HepG2 (cell line): Measurements from ENCODE around the gene RNASE3. TPM values are rescaled to one million over a fixed set of nuclear protein-coding genes. Genes with fewer than 3 reads are reported as not detected.

Source experiments
- ATF1 ChIP-seq: IDR thresholded peaks from 2 replicates; pipeline ENCODE4 v1.6.1; 2016; ENCODE audit warnings: mild to moderate bottlenecking, control low read depth
- CC2D1A ChIP-seq: sonication (generic); formaldehyde crosslinking; IDR thresholded peaks from 2 replicates; pipeline ENCODE4 v1.8.1; 2023; ENCODE audit warnings: mild to moderate bottlenecking, missing genetic modification reagents
- ESRRA ChIP-seq: sonication (generic); formaldehyde crosslinking; IDR thresholded peaks from 2 replicates; pipeline ENCODE4 v1.5.1; 2020; ENCODE audit warnings: mild to moderate bottlenecking, low read depth, missing genetic modification reagents
- HNRNPL ChIP-seq: fragments of 200-400 bp; formaldehyde crosslinking; IDR thresholded peaks from 2 replicates; pipeline ENCODE4 v1.6.1; 2017; ENCODE audit warnings: mild to moderate bottlenecking, low read depth, low read length
- JUN ChIP-seq: sonication (generic); formaldehyde crosslinking; IDR thresholded peaks from 2 replicates; pipeline ENCODE4 v1.4.0; 2020; ENCODE audit warnings: mild to moderate bottlenecking, missing genetic modification reagents
- SMC3 ChIP-seq: IDR thresholded peaks from 2 replicates; pipeline ENCODE4 v1.6.1; 2011; ENCODE audit warnings: low read length, improper control_type of control experiment
- ZBTB37 ChIP-seq: sonication (generic); formaldehyde crosslinking; IDR thresholded peaks from 2 replicates; pipeline ENCODE4 v1.4.0; 2020; ENCODE audit warnings: mild to moderate bottlenecking, missing genetic modification reagents
- ZBTB40 ChIP-seq, 2 experiments: fragments of 450-650 bp in 1 of 2; sonication (generic) in 1 of 2; formaldehyde crosslinking in 1 of 2; IDR thresholded peaks; 2 replicates each; pipeline versions ENCODE4 v1.6.1 to v1.8.0; 2016 to 2022; ENCODE audit warnings: antibody characterized with exemption in 1 of 2, mild to moderate bottlenecking in 1 of 2, missing genetic modification reagents in 1 of 2
- ZHX2 ChIP-seq, 2 experiments: sonication (generic) in 1 of 2; formaldehyde crosslinking in 1 of 2; IDR thresholded peaks; 2 replicates each; pipeline versions ENCODE4 v1.6.1 to v1.9.0; 2014 to 2022; ENCODE audit warnings: antibody characterized with exemption in 1 of 2, borderline replicate concordance in 1 of 2, inconsistent platforms in 1 of 2, low read depth in 1 of 2, missing genetic modification reagents in 1 of 2
- ZNF382 ChIP-seq: sonication (generic); formaldehyde crosslinking; IDR thresholded peaks from 2 replicates; pipeline ENCODE4 v1.5.0; 2020; ENCODE audit warnings: missing genetic modification reagents, mild to moderate bottlenecking, borderline replicate concordance
- ZNF567 ChIP-seq: sonication (generic); formaldehyde crosslinking; IDR thresholded peaks from 2 replicates; pipeline ENCODE4 v1.8.1; 2023; ENCODE audit warnings: mild to moderate bottlenecking, missing genetic modification reagents, borderline replicate concordance
- polyA plus RNA-seq, 8 experiments: library from polyadenylated mRNA; depleted of rRNA in 3 of 8; stranded (reverse) in 7 of 8; unstranded in 1 of 8; fragments of >200 nt; fragmentation: Illumina TruSeq in 4 of 8; extraction: Trizol in 4 of 8; gene quantifications; 2 replicates each; pipeline versions ENCODE4 v1.2.1 to v1.2.3, GENCODE V29; 2011 to 2016; ENCODE audit warnings: low read depth in 4 of 8, missing spikeins in 1 of 8, mixed read lengths in 1 of 8; ENCODE audit not compliant: insufficient read depth in 1 of 8
- total RNA-seq, 5 experiments: library from RNA; depleted of rRNA; stranded (reverse); fragments of >200 nt; fragmentation: Illumina TruSeq; extraction: Trizol; gene quantifications; 2 replicates each; pipeline ENCODE4 v1.2.3, GENCODE V29; 2016; ENCODE audit warnings: low read depth in 1 of 5

RNASE3 gene
- total and polyA plus RNA-seq, 2 of the 13 experiments (the other 11 are each of a cell fraction or from before 2014, with no cell fraction given) = not detected

- TF ChIP-seq ZNF382 (CRISPR knock-in tag) (no peak), JUN (CRISPR knock-in tag) (no peak), ESRRA (CRISPR knock-in tag) (no peak), ZBTB37 (CRISPR knock-in tag) (no peak), CC2D1A (CRISPR knock-in tag) (no peak), ATF1 (CRISPR knock-in tag) (peak; percentile 29; the same call in 1 of the 2 replicates), ZHX2 (IDR thresholded peaks at IDR 0.05; ENCODE audit: low read depth) (no peak), ZHX2 (CRISPR knock-in tag; IDR thresholded peaks at IDR 0.05; ENCODE audit: borderline replicate concordance) (no peak), HNRNPL (no peak), SMC3 (no peak), ZBTB40 (IDR thresholded peaks at IDR 0.05) (no peak), ZBTB40 (CRISPR knock-in tag; IDR thresholded peaks at IDR 0.05) (no peak), ZNF567 (no peak; the same call in 1 of the 2 replicates)
Measured at GRCh38 chr14:20873370-20874177, 17.6 kb upstream of the RNASE3 start (continued).
